Measurements from ENCODE around the gene ACSS2.

ACSS2 gene

GRCh38 chr20:34965051-34965450 lies 88.6 kb downstream of the ACSS2 start:
- no peak overlapping the region for H2AFZ ChIP-seq (ENCODE audit: insufficient read depth, low read length, poor library complexity)
- H3K9me3 ChIP-seq (ENCODE audit: insufficient read depth, low read depth, low read length), result no peaks in the 10 kb centered on the region
- no peak overlapping the region for H3K4me2 ChIP-seq (ENCODE audit: low read length)
- no peak overlapping the region for H3K23ac ChIP-seq (ENCODE audit: low read length)
- no peaks in the 10 kb centered on the region for H3K27me3 ChIP-seq (ENCODE audit: insufficient read depth, low read length)
- H3K4me1 ChIP-seq (ENCODE audit: control insufficient read depth in 1 of 2, insufficient read depth in 2 of 2, low read length in 2 of 2), result no peaks in the 10 kb centered on the region
- H4K91ac ChIP-seq (ENCODE audit: low read depth, low read length), result no peak overlapping the region
- H4K8ac ChIP-seq (ENCODE audit: low read depth, low read length), result no peak overlapping the region
- no peak overlapping the region for H2AK5ac ChIP-seq (ENCODE audit: low read length)
- no peak overlapping the region for H4K12ac ChIP-seq (ENCODE audit: low read depth, low read length)
- H3K14ac ChIP-seq (ENCODE audit: low read length), result no peak overlapping the region
- H3K79me2 ChIP-seq (ENCODE audit: control insufficient read depth, insufficient read depth, low read length, poor library complexity), result no peaks in the 10 kb centered on the region
- H3K18ac ChIP-seq (ENCODE audit: low read length), result no peak overlapping the region
- no peaks in the 10 kb centered on the region for H3K79me1 ChIP-seq (ENCODE audit: low read length)
- no peak overlapping the region for H3K27ac ChIP-seq (ENCODE audit: low read depth, low read length)
- no peak overlapping the region for H2BK5ac ChIP-seq (ENCODE audit: low read depth, low read length, poor library complexity)
- no peak overlapping the region for H3K4me3 ChIP-seq (ENCODE audit: low read depth, low read length)
- H2BK120ac ChIP-seq (ENCODE audit: insufficient read depth, low read length, poor library complexity), result no peak overlapping the region
- H3K9ac ChIP-seq (ENCODE audit: low read length), result no peak overlapping the region
- no peak overlapping the region for H2BK12ac ChIP-seq (ENCODE audit: low read length)
- no CpG with 5 or more reads among the region's 5 CpGs for WGBS (ENCODE audit: extremely low coverage, insufficient coverage, insufficient read length)
- DNase-seq, result no peak
- H3K36me3 ChIP-seq (ENCODE audit: control insufficient read depth in 1 of 2, insufficient read depth in 2 of 2, low read length in 2 of 2), result no peaks in the 10 kb centered on the region
- H3K4ac ChIP-seq (ENCODE audit: low read depth, low read length), result no peak overlapping the region

DNA sequence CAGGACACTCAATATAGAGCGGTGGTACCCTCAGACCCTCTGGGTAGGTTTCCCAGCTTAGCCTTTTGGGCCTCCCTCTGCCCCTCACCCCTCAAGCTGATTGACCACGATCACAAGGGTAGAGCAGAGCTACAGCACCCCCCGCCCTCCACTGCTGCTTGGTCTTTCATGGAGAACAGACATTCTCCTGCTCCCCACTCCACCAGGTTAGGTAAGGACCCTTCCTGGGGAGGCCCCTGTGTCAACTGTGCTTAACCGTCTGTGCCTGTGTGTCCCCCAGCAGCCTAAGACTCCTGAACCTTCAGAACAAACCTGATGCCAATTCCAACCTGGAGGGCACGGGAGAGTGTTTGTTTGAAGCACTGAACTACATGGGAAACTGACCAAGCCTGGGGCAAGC lies 91.0 kb downstream of the ACSS2 start:
- no peaks in the 10 kb centered on the region for H3K36me3 ChIP-seq (ENCODE audit: control insufficient read depth in 1 of 2, insufficient read depth in 2 of 2, low read length in 2 of 2)
- no CpG with 5 or more reads among the region's 5 CpGs for WGBS (ENCODE audit: extremely low coverage, insufficient coverage, insufficient read length)
- H3K18ac ChIP-seq (ENCODE audit: low read length), result no peak overlapping the region
- no peak overlapping the region for H2BK120ac ChIP-seq (ENCODE audit: insufficient read depth, low read length, poor library complexity)
- H3K27ac ChIP-seq (ENCODE audit: low read depth, low read length), result no peak overlapping the region
- H3K27me3 ChIP-seq (ENCODE audit: insufficient read depth, low read length), result no peaks in the 10 kb centered on the region
- no peak overlapping the region for H3K4me2 ChIP-seq (ENCODE audit: low read length)
- no peak overlapping the region for H4K8ac ChIP-seq (ENCODE audit: low read depth, low read length)
- H3K9ac ChIP-seq (ENCODE audit: low read length), result no peak overlapping the region
- no peaks in the 10 kb centered on the region for H3K79me1 ChIP-seq (ENCODE audit: low read length)
- H3K4me3 ChIP-seq (ENCODE audit: low read depth, low read length), result no peak overlapping the region
- H4K91ac ChIP-seq (ENCODE audit: low read depth, low read length), result no peak overlapping the region
- no peak for DNase-seq
- no peak overlapping the region for H2BK12ac ChIP-seq (ENCODE audit: low read length)
- H3K14ac ChIP-seq (ENCODE audit: low read length), result no peak overlapping the region
- H3K4ac ChIP-seq (ENCODE audit: low read depth, low read length), result no peak overlapping the region
- no peaks in the 10 kb centered on the region for H3K9me3 ChIP-seq (ENCODE audit: insufficient read depth, low read depth, low read length)
- H2AK5ac ChIP-seq (ENCODE audit: low read length), result no peak overlapping the region
- H3K4me1 ChIP-seq (ENCODE audit: control insufficient read depth in 1 of 2, insufficient read depth in 2 of 2, low read length in 2 of 2), result no peaks in the 10 kb centered on the region
- no peak overlapping the region for H3K23ac ChIP-seq (ENCODE audit: low read length)
- H3K79me2 ChIP-seq (ENCODE audit: control insufficient read depth, insufficient read depth, low read length, poor library complexity), result no peaks in the 10 kb centered on the region
- no peak overlapping the region for H4K12ac ChIP-seq (ENCODE audit: low read depth, low read length)
- H2AFZ ChIP-seq (ENCODE audit: insufficient read depth, low read length, poor library complexity), result no peak overlapping the region
- H2BK5ac ChIP-seq (ENCODE audit: low read depth, low read length, poor library complexity), result no peak overlapping the region

DNA sequence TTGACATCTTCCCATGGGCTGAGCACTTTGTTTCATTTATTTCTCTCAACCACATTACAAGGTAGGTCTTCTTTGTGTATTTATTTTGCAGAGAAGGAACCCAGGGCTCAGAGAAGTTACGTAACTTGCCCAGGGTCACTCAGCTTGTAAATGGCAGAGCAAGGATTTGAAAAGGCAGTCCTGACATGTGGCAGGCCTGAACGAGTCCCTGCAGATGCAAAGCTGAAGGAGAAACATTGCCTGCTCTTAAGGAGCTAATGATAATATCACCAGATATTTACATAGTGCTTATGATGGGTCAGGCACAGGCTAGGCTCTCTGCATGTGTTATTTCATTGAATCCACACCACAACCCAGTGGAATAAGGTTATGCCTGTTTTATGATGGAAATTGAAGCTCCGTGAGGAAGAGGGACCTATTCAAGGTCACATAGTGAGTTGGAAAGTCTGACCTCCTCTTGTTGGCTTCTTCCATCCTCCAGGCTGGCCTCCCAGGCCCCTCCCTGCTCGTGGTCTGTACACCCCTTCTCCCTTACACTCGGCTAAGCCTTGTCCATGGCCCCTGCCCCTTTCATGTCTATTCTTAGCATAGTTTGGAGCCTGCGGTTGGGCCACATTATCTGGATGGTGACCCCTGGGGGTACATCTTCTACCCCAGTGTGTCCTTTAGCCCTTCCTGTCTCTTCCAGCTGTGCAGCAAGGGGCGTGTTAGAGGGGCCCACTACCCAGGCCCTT lies 91.8 kb downstream of the ACSS2 start:
- no peaks in the 10 kb centered on the region for H3K27me3 ChIP-seq (ENCODE audit: insufficient read depth, low read length)
- H4K8ac ChIP-seq (ENCODE audit: low read depth, low read length), result no peak overlapping the region
- H2BK120ac ChIP-seq (ENCODE audit: insufficient read depth, low read length, poor library complexity), result no peak overlapping the region
- no peak for DNase-seq
- H3K4ac ChIP-seq (ENCODE audit: low read depth, low read length), result no peak overlapping the region
- no peak overlapping the region for H3K18ac ChIP-seq (ENCODE audit: low read length)
- no peak overlapping the region for H3K27ac ChIP-seq (ENCODE audit: low read depth, low read length)
- no peaks in the 10 kb centered on the region for H3K36me3 ChIP-seq (ENCODE audit: control insufficient read depth in 1 of 2, insufficient read depth in 2 of 2, low read length in 2 of 2)
- WGBS (ENCODE audit: extremely low coverage, insufficient coverage, insufficient read length), result no CpG with 5 or more reads among the region's 7 CpGs
- no peaks in the 10 kb centered on the region for H3K79me2 ChIP-seq (ENCODE audit: control insufficient read depth, insufficient read depth, low read length, poor library complexity)
- no peak overlapping the region for H3K23ac ChIP-seq (ENCODE audit: low read length)
- no peak overlapping the region for H2AFZ ChIP-seq (ENCODE audit: insufficient read depth, low read length, poor library complexity)
- H2BK12ac ChIP-seq (ENCODE audit: low read length), result no peak overlapping the region
- H3K14ac ChIP-seq (ENCODE audit: low read length), result no peak overlapping the region
- no peak overlapping the region for H3K9ac ChIP-seq (ENCODE audit: low read length)
- H3K4me3 ChIP-seq (ENCODE audit: low read depth, low read length), result no peak overlapping the region
- H2AK5ac ChIP-seq (ENCODE audit: low read length), result no peak overlapping the region
- no peak overlapping the region for H3K4me2 ChIP-seq (ENCODE audit: low read length)
- no peaks in the 10 kb centered on the region for H3K79me1 ChIP-seq (ENCODE audit: low read length)
- H4K12ac ChIP-seq (ENCODE audit: low read depth, low read length), result no peak overlapping the region
- H3K9me3 ChIP-seq (ENCODE audit: insufficient read depth, low read depth, low read length), result no peaks in the 10 kb centered on the region
- H3K4me1 ChIP-seq (ENCODE audit: control insufficient read depth in 1 of 2, insufficient read depth in 2 of 2, low read length in 2 of 2), result no peaks in the 10 kb centered on the region
- no peak overlapping the region for H2BK5ac ChIP-seq (ENCODE audit: low read depth, low read length, poor library complexity)
- no peak overlapping the region for H4K91ac ChIP-seq (ENCODE audit: low read depth, low read length)

DNA sequence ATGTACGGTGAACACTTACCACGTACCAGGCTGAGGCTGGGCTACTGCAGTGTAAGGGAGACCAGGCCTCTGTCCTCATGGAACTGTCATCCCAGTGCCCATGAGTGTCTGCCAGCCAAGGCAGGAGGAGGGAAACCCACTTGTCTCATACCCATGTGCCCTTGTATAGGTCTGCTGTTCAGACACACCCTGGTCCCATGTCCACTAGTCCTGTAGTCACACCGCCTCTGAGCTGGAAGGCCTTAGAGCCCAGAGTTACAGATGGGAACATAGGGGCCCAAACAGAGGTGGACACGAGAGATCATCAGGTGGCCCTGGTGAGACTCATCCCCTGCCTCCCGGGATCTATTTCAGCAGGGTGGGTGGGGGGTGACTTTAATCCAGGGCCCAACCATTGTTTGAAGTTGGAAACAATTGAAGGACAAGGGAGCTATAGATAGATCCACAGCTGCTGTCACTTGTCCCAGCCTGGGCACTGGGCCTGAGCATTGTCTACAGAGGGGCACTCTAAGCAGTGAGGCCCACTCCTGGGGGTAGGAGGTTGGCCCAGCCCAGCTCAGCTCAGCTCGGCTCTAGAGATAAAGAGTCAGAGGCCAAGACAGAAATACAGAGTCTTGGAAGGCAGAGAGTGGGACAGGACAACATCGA lies 93.9 kb downstream of the ACSS2 start:
- no peak overlapping the region for H2AK5ac ChIP-seq (ENCODE audit: low read length)
- H4K12ac ChIP-seq (ENCODE audit: low read depth, low read length), result no peak overlapping the region
- no peaks in the 10 kb centered on the region for H3K27me3 ChIP-seq (ENCODE audit: insufficient read depth, low read length)
- no peak overlapping the region for H2BK120ac ChIP-seq (ENCODE audit: insufficient read depth, low read length, poor library complexity)
- H3K4ac ChIP-seq (ENCODE audit: low read depth, low read length), result no peak overlapping the region
- H3K27ac ChIP-seq (ENCODE audit: low read depth, low read length), result no peak overlapping the region
- no peak overlapping the region for H3K4me2 ChIP-seq (ENCODE audit: low read length)
- no peak overlapping the region for H3K18ac ChIP-seq (ENCODE audit: low read length)
- H3K79me1 ChIP-seq (ENCODE audit: low read length), result no peaks in the 10 kb centered on the region
- H3K9ac ChIP-seq (ENCODE audit: low read length), result no peak overlapping the region
- no peak overlapping the region for H3K4me3 ChIP-seq (ENCODE audit: low read depth, low read length)
- no peak overlapping the region for H2BK5ac ChIP-seq (ENCODE audit: low read depth, low read length, poor library complexity)
- no peaks in the 10 kb centered on the region for H3K36me3 ChIP-seq (ENCODE audit: control insufficient read depth in 1 of 2, insufficient read depth in 2 of 2, low read length in 2 of 2)
- H4K91ac ChIP-seq (ENCODE audit: low read depth, low read length), result no peak overlapping the region
- no peak overlapping the region for H3K23ac ChIP-seq (ENCODE audit: low read length)
- H3K9me3 ChIP-seq (ENCODE audit: insufficient read depth, low read depth, low read length), result no peaks in the 10 kb centered on the region
- H3K14ac ChIP-seq (ENCODE audit: low read length), result no peak overlapping the region
- no peak for DNase-seq
- no peak overlapping the region for H4K8ac ChIP-seq (ENCODE audit: low read depth, low read length)
- H3K79me2 ChIP-seq (ENCODE audit: control insufficient read depth, insufficient read depth, low read length, poor library complexity), result no peaks in the 10 kb centered on the region
- WGBS (ENCODE audit: extremely low coverage, insufficient coverage, insufficient read length), result no CpG with 5 or more reads among the region's 7 CpGs
- no peak overlapping the region for H2AFZ ChIP-seq (ENCODE audit: insufficient read depth, low read length, poor library complexity)
- no peak overlapping the region for H2BK12ac ChIP-seq (ENCODE audit: low read length)
- no peaks in the 10 kb centered on the region for H3K4me1 ChIP-seq (ENCODE audit: control insufficient read depth in 1 of 2, insufficient read depth in 2 of 2, low read length in 2 of 2)
